ENCODE data around the gene SIL1.

- TF ChIP-seq CTCF (IDR thresholded peaks at IDR 0.05): no peak
- TF ChIP-seq POLR2A (IDR thresholded peaks at IDR 0.05): no peak
- TF ChIP-seq EP300 (IDR thresholded peaks at IDR 0.05): no peak
Observed at GRCh38 chr5:139228201-139228803, 30.1 kb upstream of the SIL1 start.
